Inflammatory macrophage treated with lipopolysaccharide for 4 hours (primary cell): ENCODE results near the gene KRTAP2-1.
"Not testable (repeated sequence)": the region's sequence is repeated elsewhere in the genome, so short reads cannot be mapped to it uniquely, and the experiment has no call there.

Experiments used
- DNase-seq: peaks from one replicate; pipeline ENCODE4 v3.0.0-alpha.2; 2020

Gene KRTAP2-1

GRCh38 chr17:41046735-41047465 lies at the start of gene KRTAP2-1:
Gene KRTAP2-1 (minus strand): TSS chr17:41047316. CDS start chr17:41047267, 49 bp downstream.
- not testable (repeated sequence) for DNase-seq

- DNase-seq = no peak
These were observed 48.9 kb upstream of the KRTAP2-1 start for GRCh38 chr17:41096055-41096454.

- not testable (repeated sequence) for DNase-seq
These were observed 41.7 kb upstream of the KRTAP2-1 start for GRCh38 chr17:41088760-41089352.

GRCh38 chr17:41084100-41084856 lies 37.2 kb upstream of the KRTAP2-1 start, which contains the start of gene KRTAP4-7:
Gene KRTAP4-7 (plus strand): TSS chr17:41084150. CDS start chr17:41084207, 57 bp downstream.
- not testable (repeated sequence) for DNase-seq

GRCh38 chr17:41083427-41083826 lies 36.3 kb upstream of the KRTAP2-1 start:
- not testable (repeated sequence) for DNase-seq

GRCh38 chr17:41082626-41083025 lies 35.5 kb upstream of the KRTAP2-1 start:
- DNase-seq = no peak

- DNase-seq = no peak
These were observed 29.7 kb upstream of the KRTAP2-1 start for GRCh38 chr17:41076788-41077187.

- DNase-seq = no peak
These were observed 26.6 kb upstream of the KRTAP2-1 start for GRCh38 chr17:41073676-41074075.

GRCh38 chr17:41071606-41072360 lies 24.7 kb upstream of the KRTAP2-1 start:
- no peak for DNase-seq

- DNase-seq = no peak
These were observed 21.9 kb upstream of the KRTAP2-1 start for GRCh38 chr17:41069031-41069430.

GRCh38 chr17:41067281-41067680 lies 20.2 kb upstream of the KRTAP2-1 start:
- no peak for DNase-seq

- peak; percentile 17 for DNase-seq
These were observed 18.9 kb upstream of the KRTAP2-1 start, which contains the start of gene KRTAP2-4 for GRCh38 chr17:41065829-41066624. Gene KRTAP2-4 (minus strand): TSS chr17:41065879. CDS start chr17:41065845, 34 bp downstream.

GRCh38 chr17:41065016-41065689 lies 18.0 kb upstream of the KRTAP2-1 start:
- DNase-seq = not testable (repeated sequence)

- no peak for DNase-seq
These were observed 17.2 kb upstream of the KRTAP2-1 start for GRCh38 chr17:41064301-41064700.

GRCh38 chr17:41063449-41063848 lies 16.3 kb upstream of the KRTAP2-1 start:
- no peak for DNase-seq

- no peak for DNase-seq
These were observed 14.8 kb upstream of the KRTAP2-1 start for GRCh38 chr17:41061964-41062363.

GRCh38 chr17:41060052-41060604 lies 13.0 kb upstream of the KRTAP2-1 start, which contains the start of gene KRTAP2-3:
Gene KRTAP2-3 (minus strand): TSS chr17:41060114. CDS start chr17:41060050, 64 bp downstream.
- DNase-seq = no peak

GRCh38 chr17:41059276-41060051 lies 12.3 kb upstream of the KRTAP2-1 start:
- DNase-seq = not testable (repeated sequence)

GRCh38 chr17:41058741-41059140 lies 11.6 kb upstream of the KRTAP2-1 start:
- DNase-seq = no peak

GRCh38 chr17:41057547-41057946 lies 10.4 kb upstream of the KRTAP2-1 start:
- DNase-seq = no peak
